Caco-2 (cell line): ENCODE data around the gene FCHSD1. TPM values are rescaled to one million over a fixed set of nuclear protein-coding genes. Genes with fewer than 3 reads are reported as not detected.

Experiments used
- BruUV-seq: library from RNA; stranded (reverse); fragments of 400-500 nt; replicated peaks from 2 replicates; lab custom pipeline; 2021; lab: Mats Ljungman, UMichigan
- CTCF ChIA-PET: fragments of 300-600 bp; sonication (Branson Sonifier 250); formaldehyde crosslinking; loops from one replicate; lab custom pipeline; 2022; ENCODE audit warnings: antibody characterized with exemption; lab: Charles Lee
- POLR2A ChIA-PET: fragments of 300-600 bp; sonication (Branson Sonifier 250); formaldehyde crosslinking; loops from one replicate; lab custom pipeline; 2022; ENCODE audit warnings: antibody characterized with exemption; lab: Charles Lee
- DNase-seq, 2 experiments: peaks; one replicate each; pipeline versions ENCODE4 v3.0.0 to v3.0.0-alpha.2; 2020 to 2022
- H3K27me3 ChIP-seq: replicated peaks from 2 replicates; pipeline ENCODE4 v1.6.0; 2011; ENCODE audit warnings: low read length; ENCODE audit not compliant: control insufficient read depth, insufficient read depth
- H3K36me3 ChIP-seq: 2 replicates; pipeline ENCODE4 v1.5.1; 2011; ENCODE audit warnings: low read length; ENCODE audit not compliant: control insufficient read depth, insufficient read depth
- H3K4me1 ChIP-seq: fragments of 250-450 bp; sonication (Bioruptor Pico); 2 replicates; pipeline ENCODE4 v1.5.1; 2020; ENCODE audit warnings: mild to moderate bottlenecking
- H3K4me3 ChIP-seq: 2 replicates; pipeline ENCODE4 v1.5.1; 2011; ENCODE audit warnings: low read depth, mild to moderate bottlenecking, control low read depth, low read length
- H3K9me3 ChIP-seq: fragments of 250-450 bp; sonication (Bioruptor Pico); 2 replicates; pipeline ENCODE4 v1.5.1; 2020; ENCODE audit warnings: mild to moderate bottlenecking, moderate library complexity
- H3K27ac Mint-ChIP-seq: one replicate; pipeline ENCODE4 v1.8.0; 2022; ENCODE audit warnings: mixed read lengths; ENCODE audit not compliant: unreplicated experiment
- H3K27me3 Mint-ChIP-seq: one replicate; pipeline ENCODE4 v1.8.0; 2022; ENCODE audit warnings: mixed read lengths; ENCODE audit not compliant: insufficient read depth, unreplicated experiment
- H3K36me3 Mint-ChIP-seq: one replicate; pipeline ENCODE4 v1.8.0; 2022; ENCODE audit warnings: mild to moderate bottlenecking, mixed read lengths; ENCODE audit not compliant: insufficient read depth, unreplicated experiment
- H3K4me1 Mint-ChIP-seq: one replicate; pipeline ENCODE4 v1.8.0; 2022; ENCODE audit warnings: low read depth, mixed read lengths; ENCODE audit not compliant: unreplicated experiment
- H3K4me3 Mint-ChIP-seq: one replicate; pipeline ENCODE4 v1.8.0; 2022; ENCODE audit warnings: mild to moderate bottlenecking, moderate library complexity, mixed read lengths; ENCODE audit not compliant: unreplicated experiment
- H3K9me3 Mint-ChIP-seq: one replicate; pipeline ENCODE4 v1.8.0; 2022; ENCODE audit warnings: mixed read lengths; ENCODE audit not compliant: unreplicated experiment
- CTCF ChIP-seq, 2 experiments: fragments of 200-600 bp in 1 of 2; IDR thresholded peaks; 1 replicate in 1 of 2; 2 replicates in 1 of 2; pipeline versions ENCODE4 v1.5.1 to v1.8.0; 2011 to 2022; ENCODE audit warnings: antibody characterized with exemption in 1 of 2, control low read depth in 1 of 2, inconsistent platforms in 1 of 2, low read depth in 1 of 2, low read length in 1 of 2, mild to moderate bottlenecking in 1 of 2, moderate library complexity in 1 of 2; ENCODE audit not compliant: insufficient read depth in 1 of 2, severe bottlenecking in 1 of 2, unreplicated experiment in 1 of 2
- intact Hi-C: fragments of 100-400 bp; cut with micrococcal nuclease; formaldehyde crosslinking; loops from one replicate; pipeline ENCODE4 v1.10.0; 2022; ENCODE audit not compliant: unreplicated experiment
- total RNA-seq: library from RNA; stranded (reverse); gene quantifications from 2 replicates; pipeline ENCODE4 v1.2.3, GENCODE V29; 2022

Gene FCHSD1
- total RNA-seq, 1 experiment from 2014 or later = 25.0 TPM

DNA sequence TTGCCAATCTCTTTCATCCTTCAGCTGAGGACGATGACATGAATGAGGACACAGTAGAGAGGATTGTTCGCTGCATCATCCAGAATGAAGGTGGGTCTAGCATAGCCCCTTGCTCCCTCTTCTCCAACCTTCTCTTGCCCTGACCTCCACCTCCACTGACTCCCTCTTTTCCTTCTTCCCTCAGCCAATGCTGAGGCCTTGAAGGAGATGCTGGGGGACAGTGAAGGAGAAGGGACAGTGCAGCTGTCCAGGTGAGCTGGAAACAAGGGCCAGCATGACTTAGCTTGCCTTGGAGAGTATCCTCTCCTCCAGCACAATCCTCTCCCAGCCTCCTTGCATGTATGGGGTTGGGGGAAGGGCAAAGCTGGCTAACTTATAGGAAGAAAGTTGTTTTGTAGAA lies 12.4 kb downstream of the FCHSD1 start:
- Mint-ChIP-seq H3K36me3 (peaks cover 7% of the 10 kb centered on the region), H3K27me3 (no peaks in the 10 kb centered on the region), H3K9me3 (no peaks in the 10 kb centered on the region), H3K4me3 (peak overlapping the region; percentile 90), H3K4me1 (peaks cover 17% of the 10 kb centered on the region), H3K27ac (no peak overlapping the region)
- intact Hi-C loops = no loop called here
- no peak for TF ChIP-seq CTCF (IDR thresholded peaks at IDR 0.05; ENCODE audit: insufficient read depth in 1 of 2, low read depth in 1 of 2, low read length in 1 of 2, severe bottlenecking in 1 of 2, unreplicated experiment in 1 of 2)
- BruUV-seq = no TSS peak
- H3K27me3 ChIP-seq = no peaks in the 10 kb centered on the region
- no peak overlapping the region for H3K4me3 ChIP-seq
- peaks cover 18% of the 10 kb centered on the region; the same call in 1 of the 2 replicates for H3K4me1 ChIP-seq
- no peaks in the 10 kb centered on the region for H3K9me3 ChIP-seq
- CTCF ChIA-PET = no interaction called here
- POLR2A ChIA-PET = no interaction called here
- H3K36me3 ChIP-seq = peaks cover 1% of the 10 kb centered on the region; the same call in 1 of the 2 replicates
- no peak for DNase-seq

DNA sequence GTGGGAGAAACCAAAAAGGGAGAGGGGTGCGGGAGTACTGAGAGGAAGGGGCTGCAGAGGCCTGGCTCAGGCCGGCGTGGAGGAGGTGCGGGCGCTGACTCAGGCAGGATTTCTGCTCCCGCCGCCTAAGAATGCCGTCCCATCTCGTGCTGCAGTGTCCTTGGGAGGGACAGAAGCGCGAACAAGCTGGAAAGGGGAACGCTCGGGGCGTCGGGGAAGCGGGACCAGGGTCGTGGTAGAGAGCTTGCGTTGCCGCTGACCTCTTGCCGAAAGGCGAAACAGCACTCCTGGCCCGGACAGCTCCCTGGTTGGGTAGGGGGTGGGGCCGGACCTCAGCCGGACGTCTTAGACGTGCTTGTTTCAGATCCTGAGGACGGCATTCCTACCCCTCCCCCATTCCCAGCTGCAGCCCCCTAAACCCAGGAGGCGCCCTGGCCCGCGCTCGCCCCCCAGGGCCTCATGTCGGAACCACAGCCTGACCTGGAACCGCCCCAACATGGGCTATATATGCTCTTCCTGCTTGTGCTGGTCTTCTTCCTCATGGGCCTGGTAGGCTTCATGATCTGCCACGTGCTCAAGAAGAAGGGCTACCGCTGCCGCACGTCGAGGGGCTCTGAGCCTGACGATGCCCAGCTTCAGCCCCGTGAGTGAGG lies 13.3 kb downstream of the FCHSD1 start:
- Mint-ChIP-seq H3K4me3 (peak overlapping the region; percentile 90), H3K4me1 (peaks cover 17% of the 10 kb centered on the region), H3K27me3 (no peaks in the 10 kb centered on the region), H3K36me3 (peaks cover 7% of the 10 kb centered on the region), H3K27ac (no peak overlapping the region), H3K9me3 (no peaks in the 10 kb centered on the region)
- TF ChIP-seq CTCF (IDR thresholded peaks at IDR 0.05; ENCODE audit: insufficient read depth in 1 of 2, low read depth in 1 of 2, low read length in 1 of 2, severe bottlenecking in 1 of 2, unreplicated experiment in 1 of 2) = peak; percentile 40 to 57
- CTCF ChIA-PET = interaction anchor here (0.8 to 3.7 kb wide), 4 partner anchors 13 to 74 kb away, joined by 3 to 40 read pairs (median 20); partner anchors contain the start of genes DIAPH1 and FCHSD1
- Histone ChIP-seq H3K4me3 (peak overlapping the region; percentile 85), H3K4me1 (peaks cover 18% of the 10 kb centered on the region; the same call in 1 of the 2 replicates), H3K9me3 (no peaks in the 10 kb centered on the region), H3K27me3 (no peaks in the 10 kb centered on the region), H3K36me3 (peaks cover 1% of the 10 kb centered on the region; the same call in 1 of the 2 replicates)
- intact Hi-C loops = loop anchor here (1.0 kb wide), 1 partner anchor 46 kb away; no protein-coding TSS in a partner anchor
- no TSS peak for BruUV-seq
- POLR2A ChIA-PET = interaction anchor here (3.0 kb wide), 1 partner anchor 18 kb away, joined by 23 read pairs; the partner anchor contains the start of gene DIAPH1
- peak; percentile 77 to 79 for DNase-seq

DNA sequence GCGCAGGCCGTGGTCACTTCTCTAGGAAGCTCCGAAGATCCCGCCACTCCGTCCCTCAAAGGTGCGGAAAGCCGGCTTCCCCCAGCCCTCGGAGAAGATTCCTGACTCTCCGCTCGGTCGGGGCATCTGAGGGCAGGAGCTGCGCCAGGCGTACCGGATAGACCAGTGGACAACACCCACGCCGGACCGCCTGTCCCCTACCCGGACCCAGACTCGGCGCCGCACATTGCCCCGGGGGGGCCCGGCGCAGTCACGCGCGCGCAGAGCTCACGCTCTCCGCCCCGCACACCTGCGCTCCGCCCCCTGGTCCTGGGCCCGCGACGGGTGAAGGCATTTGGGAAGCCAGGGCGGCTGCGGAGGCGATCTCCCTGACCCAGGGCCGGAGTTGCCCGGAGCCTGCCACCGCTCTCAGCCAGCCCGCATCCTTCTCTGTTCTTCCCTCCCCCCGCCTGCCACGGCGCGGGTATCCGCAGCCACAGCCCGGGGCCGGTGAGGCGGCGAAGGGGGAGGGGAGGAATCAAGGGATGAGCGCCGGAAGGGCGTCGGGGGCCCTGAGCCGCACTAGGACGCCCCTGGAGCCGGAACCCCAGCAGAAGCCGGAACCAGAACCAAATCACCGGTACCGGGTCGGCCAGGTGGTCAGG lies 14.0 kb downstream of the FCHSD1 start:
- TSS peak; percentile 55 for BruUV-seq
- peaks cover 17% of the 10 kb centered on the region; the same call in 1 of the 2 replicates for H3K4me1 ChIP-seq
- no peaks in the 10 kb centered on the region for H3K27me3 Mint-ChIP-seq
- no peak overlapping the region for H3K27ac Mint-ChIP-seq
- no peaks in the 10 kb centered on the region for H3K27me3 ChIP-seq
- TF ChIP-seq CTCF (IDR thresholded peaks at IDR 0.05; ENCODE audit: insufficient read depth in 1 of 2, low read depth in 1 of 2, low read length in 1 of 2, severe bottlenecking in 1 of 2, unreplicated experiment in 1 of 2) = no peak
- POLR2A ChIA-PET = interaction anchor here (0.9 to 3.0 kb wide), 5 partner anchors 9 to 45 kb away, joined by 3 to 23 read pairs (median 7); partner anchors contain the start of genes DIAPH1 and FCHSD1
- intact Hi-C loops = loop anchor here (1.0 kb wide), 1 partner anchor 45 kb away; no protein-coding TSS in a partner anchor
- peak overlapping the region; percentile 85 for H3K4me3 ChIP-seq
- H3K36me3 ChIP-seq = peaks cover 1% of the 10 kb centered on the region; the same call in 1 of the 2 replicates
- no peaks in the 10 kb centered on the region for H3K9me3 ChIP-seq
- H3K4me3 Mint-ChIP-seq = peak overlapping the region; percentile 90
- H3K4me1 Mint-ChIP-seq = peaks cover 16% of the 10 kb centered on the region
- no peak for DNase-seq
- H3K9me3 Mint-ChIP-seq = no peaks in the 10 kb centered on the region
- peaks cover 7% of the 10 kb centered on the region for H3K36me3 Mint-ChIP-seq
- CTCF ChIA-PET = interaction anchor here (0.8 to 3.7 kb wide), 6 partner anchors 14 to 73 kb away, joined by 3 to 40 read pairs (median 8); partner anchors contain the start of genes DIAPH1 and FCHSD1
